Stimulated activated CD8-positive, alpha-beta memory T cell treated with anti-CD3 and anti-CD28 coated beads, Interleukin-12 subunit alpha, Interleukin-12 subunit beta, amount 100 ng/mL, for 1 hour (primary cell): ENCODE data around the gene TARP.

ENCODE experiments used
- DNase-seq: peaks from one replicate; pipeline ENCODE4 v3.0.0-alpha.2; 2020; ENCODE audit warnings: low read depth

Gene TARP

DNA sequence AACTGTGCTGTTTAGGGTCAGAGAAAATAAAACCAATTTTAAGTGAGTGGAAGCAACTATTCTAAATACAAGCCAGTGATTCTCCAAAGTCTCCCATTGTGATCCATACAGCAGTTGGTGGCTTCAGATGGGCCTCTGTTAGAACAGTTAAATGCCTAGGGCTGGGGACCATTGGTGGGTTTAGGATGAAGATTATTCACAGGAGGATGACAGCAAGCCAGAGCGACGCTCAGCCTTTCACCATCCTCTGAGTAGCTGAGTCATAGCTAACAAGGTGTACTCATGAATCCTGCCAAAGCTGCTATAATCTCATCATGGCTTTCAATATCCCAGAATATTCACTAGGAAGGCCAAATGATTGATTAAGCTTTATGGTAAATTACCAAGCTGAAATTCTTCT lies 55.8 kb downstream of the TARP start:
- no peak for DNase-seq

DNA sequence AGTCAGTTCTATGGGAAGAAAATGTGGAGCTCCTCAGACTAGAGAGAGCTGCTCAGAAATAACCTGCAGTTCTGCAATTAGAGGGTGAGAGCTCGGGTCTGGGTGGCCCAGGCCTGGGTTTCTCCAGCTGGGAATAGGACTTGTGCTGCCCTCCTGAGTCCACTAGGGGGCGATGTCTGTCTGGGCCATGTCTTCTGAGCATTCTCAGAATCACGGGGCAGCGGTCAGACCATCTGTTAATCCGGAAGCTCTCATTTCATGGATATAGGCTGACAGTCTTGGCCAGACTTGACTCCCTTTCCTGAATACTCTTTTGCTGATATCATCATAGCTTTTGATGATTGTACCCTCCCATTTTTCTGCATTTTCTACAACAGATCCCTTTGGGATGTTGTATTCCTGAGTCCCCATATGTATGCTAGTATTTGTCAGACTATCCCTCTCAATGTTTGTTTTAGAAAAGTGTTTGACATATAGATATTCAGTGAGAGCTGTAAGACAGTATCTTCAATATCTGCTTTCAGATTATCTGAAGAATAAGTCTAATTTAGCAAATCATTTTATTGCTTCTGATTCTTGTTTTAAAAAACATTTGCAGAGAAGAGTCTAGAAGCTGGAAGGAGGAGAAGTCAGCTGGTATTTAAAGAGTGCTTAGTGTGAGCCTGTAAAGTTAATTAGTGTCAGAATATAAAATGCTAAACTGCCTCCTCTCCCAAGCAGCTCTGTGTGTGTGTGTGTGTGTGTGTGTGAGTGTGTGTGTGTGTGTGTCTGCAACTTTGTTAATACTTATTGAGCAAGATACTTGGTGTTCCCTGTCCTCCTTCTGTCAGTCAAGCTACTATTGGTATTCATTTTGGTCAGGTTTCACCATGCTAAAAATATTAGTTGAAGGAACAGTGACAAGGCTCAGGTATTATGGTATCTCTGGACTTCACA lies 57.4 kb downstream of the TARP start:
- DNase-seq = peak; percentile 64

DNA sequence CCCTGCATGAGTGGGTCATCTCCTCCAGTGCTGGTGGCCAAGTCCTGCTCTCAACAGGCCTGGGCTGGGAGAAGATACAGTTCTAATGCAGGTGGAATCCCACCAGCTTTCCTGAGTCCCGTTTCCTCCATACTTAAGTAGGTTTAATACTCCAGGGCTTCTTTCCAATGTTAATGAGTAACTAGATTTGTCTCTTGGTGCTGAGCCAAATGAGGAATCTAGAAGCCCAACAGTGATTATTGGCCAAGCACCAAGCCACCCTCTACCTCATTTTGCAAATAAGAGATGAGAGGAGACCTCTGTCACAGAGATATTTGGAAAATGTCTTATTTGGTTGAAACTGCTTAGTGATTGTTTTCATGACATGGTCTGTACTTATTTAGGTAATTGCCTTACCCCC lies 58.3 kb downstream of the TARP start:
- DNase-seq = no peak

DNA sequence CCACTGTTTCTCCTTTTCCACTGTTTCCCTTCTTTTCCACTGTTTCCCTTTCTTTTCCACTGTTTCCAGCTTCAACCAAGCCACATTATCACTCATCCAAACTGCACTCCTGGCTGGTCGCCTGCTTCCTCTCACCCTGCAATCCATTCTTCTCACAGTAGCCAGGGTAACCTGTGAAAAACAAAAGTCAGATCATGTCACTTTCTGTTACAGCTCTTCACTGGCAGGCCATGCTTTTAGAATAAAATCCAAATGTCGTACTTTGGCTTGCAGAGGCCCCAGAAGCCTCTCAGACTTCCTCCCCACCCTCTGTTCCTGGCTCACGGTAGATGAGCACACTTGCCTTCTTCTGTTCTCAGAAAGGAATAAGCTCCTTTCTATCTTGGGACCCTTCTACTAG lies 61.5 kb downstream of the TARP start:
- no peak for DNase-seq

DNA sequence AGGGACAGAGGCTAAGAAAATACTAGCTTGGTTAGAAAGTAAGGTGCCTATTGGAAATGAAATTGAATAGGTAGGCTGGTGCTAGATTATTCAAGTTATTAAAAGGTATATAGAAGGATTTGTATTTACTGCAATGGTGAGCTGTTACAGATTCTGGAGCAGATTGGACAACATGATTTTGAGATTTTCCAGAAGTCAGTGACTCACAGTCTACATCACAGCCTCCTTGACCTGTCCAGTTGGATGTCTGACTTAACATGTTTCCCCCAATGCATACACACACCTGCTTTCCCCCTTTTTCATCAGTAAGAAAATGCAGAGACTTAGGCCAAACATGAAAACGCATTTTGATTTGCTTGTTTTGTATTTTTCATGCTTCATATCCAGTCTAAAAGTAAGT lies 62.0 kb downstream of the TARP start:
- no peak for DNase-seq
